Occipital lobe (tissue), 2 donors: ENCODE data around the gene KCNN3. TPM values are rescaled to one million over a fixed set of nuclear protein-coding genes. Genes with fewer than 3 reads are reported as not detected.

Experiments
- DNase-seq: peaks from one replicate; lab custom pipeline; 2025; lab: John Stamatoyannopoulos, UW
- total RNA-seq: library from RNA; depleted of rRNA; stranded (reverse); fragments of >200 nt; gene quantifications from one replicate; pipeline ENCODE4 v1.2.3, GENCODE V29; 2014

KCNN3 gene
- total RNA-seq, 1 donor from 2014 or later = 3.6 TPM

DNA sequence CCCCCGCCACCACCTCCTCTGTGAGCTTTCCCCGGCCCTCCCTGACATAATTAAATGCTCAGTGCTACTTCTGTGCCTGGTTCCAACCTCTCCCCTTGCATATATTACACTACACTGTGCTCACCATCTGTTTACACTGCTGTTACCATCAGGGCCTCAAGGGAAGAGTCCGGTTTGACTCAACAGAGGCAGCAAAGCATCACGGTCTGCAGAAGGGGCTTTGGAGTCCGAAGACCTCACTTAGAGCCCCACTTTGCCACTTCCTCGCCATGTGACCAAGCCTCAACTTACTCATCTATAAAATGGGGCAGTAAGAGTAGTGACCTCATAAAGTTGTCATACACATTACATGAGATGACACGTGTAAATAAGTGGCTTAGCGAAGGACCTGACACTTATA is 27.4 kb downstream of the KCNN3 start:
- no peak for DNase-seq

- DNase-seq = no peak
These were observed 28.7 kb downstream of the KCNN3 start for GRCh38 chr1:154841384-154841783.

DNA sequence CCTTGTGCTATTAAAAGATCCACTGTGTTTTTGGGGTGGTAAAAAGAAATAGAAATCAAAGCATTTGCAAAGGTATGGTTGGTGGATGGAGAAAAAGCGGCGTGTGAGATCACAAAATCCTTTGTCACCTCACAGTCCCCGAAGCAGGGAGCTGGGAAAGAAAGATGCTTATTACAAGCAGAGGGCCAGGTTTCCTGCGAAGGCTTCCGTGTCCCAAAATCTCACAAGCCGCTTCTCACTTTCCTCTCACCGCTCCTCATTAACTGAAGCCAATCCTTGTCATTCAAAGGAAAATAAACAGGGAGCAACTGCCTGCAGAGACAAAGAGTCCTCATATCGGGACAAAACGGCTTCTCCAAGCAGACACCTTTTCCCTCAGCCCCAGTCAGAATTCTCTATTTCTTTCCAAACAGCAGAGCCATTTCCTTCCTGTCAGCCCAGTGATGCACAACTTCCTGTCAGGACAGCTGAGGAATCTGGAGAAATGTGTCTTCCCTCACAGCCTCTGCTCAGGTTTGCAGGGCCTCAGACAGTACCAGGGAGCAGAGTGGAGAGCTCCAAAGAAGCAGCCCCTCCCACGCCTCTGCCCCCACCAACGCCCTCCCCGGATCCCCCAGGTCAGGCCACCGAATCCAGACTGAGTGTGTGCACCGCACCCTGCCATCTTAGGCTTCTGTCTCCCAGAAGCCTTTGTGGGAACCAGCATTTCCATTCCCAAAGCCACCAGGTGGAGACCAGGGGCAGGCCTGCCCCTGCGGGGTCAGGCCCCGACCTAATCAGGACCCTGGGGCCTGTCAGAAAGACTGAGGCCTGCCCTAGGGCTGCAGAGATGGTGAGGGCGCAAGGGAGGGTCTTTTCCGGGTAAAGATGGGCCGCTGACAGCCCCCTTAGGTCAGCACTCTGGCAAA is 29.6 kb downstream of the KCNN3 start:
- no peak for DNase-seq

DNA sequence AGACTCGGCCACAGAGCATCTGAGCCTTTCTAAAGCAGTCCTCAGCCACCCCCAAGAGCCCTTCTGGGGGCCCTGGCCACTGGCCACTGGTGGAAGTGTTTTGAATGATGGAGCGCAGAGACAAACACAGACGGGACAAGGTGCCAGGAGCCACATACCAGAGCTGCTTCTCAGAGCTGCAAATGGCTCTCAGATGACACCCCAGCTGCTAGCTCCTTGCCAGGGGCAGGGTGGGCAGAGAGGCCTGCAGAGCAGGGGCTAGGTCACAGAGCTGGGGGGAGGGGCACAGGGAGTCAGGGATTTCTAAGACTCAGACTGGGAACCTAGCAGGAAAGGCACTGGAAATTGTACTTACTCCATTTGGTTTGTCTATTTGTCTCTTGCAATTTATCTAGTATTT is 30.4 kb downstream of the KCNN3 start:
- no peak for DNase-seq

DNA sequence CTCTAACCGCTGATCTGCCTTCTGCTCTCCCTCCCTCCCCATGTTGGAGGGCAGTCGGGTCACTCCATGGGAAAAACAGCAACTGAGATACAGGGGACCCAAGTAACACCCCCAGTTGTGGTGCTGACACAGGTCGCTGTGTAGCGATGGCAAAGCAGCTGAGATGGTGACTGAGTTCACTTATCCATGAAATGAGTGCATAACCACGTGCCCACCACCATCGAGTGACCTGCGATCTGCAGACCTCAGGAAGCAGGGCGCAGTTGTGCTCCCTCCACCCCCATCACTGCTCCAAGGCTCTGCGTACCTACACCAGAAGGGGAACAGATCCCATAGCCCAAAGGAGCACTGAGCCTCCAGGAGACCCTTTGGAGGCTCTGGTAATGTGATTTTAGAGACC is 31.1 kb downstream of the KCNN3 start:
- DNase-seq = no peak

GRCh38 chr1:154838461-154838860 is 31.6 kb downstream of the KCNN3 start:
- no peak for DNase-seq

GRCh38 chr1:154837672-154838171 is 32.4 kb downstream of the KCNN3 start:
- no peak for DNase-seq

- no peak for DNase-seq
These were observed 32.9 kb downstream of the KCNN3 start for GRCh38 chr1:154837034-154837671.

- no peak for DNase-seq
These were observed 34.4 kb downstream of the KCNN3 start for GRCh38 chr1:154835531-154836324.

- DNase-seq = no peak
These were observed 36.2 kb downstream of the KCNN3 start for GRCh38 chr1:154833841-154834240.

DNA sequence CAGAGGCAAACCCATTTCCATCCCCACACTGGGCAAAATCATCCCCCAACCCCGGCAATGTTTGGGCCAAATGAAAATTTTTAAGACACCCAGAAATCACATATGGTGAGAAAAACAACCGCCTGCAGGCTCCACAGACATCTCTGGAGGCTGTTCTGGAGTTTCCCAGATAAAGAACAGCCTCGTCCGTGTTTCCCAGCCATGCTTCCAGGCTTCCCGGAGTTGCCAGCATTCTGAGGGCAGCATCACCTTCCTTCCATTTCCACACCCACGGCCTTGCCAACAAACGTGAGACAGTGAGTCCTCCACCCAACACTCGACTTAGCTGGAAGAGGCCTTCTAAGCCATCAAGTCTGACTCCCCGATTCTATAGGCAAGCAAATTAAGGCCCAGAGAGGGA is 36.9 kb downstream of the KCNN3 start:
- DNase-seq = no peak

- DNase-seq = no peak
These were observed 37.7 kb downstream of the KCNN3 start for GRCh38 chr1:154832384-154832783.

DNA sequence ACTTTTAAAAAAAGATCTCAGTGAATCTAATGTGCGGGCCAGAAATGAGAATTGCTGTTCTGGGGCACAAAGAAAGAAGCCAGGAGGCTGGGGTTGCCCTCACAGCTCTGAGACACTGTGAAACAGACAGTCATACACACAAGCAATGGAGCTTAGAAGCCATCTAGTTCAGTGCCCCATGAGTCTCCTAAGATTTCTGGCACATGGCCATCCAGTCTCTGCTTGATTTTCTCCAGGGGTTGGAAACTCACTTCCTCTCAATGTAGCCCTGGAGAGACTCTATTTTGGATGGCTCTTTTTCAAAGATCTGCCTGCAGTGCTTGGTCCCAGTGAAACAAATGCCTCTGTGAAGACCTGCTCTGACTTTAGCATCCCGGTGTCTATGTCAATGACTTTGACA is 38.6 kb downstream of the KCNN3 start:
- no peak for DNase-seq

- no peak for DNase-seq
These were observed 41.0 kb downstream of the KCNN3 start for GRCh38 chr1:154829062-154829461.

- DNase-seq = no peak
These were observed 45.7 kb downstream of the KCNN3 start for GRCh38 chr1:154824179-154825000.

GRCh38 chr1:154822717-154823116 is 47.4 kb downstream of the KCNN3 start:
- DNase-seq = no peak

DNA sequence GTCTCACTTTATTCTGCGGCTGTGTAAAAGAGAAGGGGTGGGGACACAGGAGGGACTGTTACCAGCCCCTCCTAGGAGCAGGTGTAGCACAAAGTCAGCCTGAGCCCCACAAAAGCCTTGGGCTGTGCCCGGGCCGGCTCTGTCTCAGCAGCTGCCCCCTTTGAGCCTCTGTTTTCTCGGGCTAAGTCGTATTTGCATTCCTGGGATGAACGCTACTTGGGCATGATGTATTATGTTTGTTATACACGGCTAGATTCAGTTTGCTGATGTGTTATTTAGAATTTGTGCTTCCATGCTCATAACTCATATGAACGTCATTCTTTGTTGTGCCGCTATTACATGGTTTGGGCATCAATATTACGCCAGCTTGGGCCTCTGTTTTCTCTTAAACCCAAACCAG is 47.8 kb downstream of the KCNN3 start:
- no peak for DNase-seq

GRCh38 chr1:154821083-154821482 is 49.0 kb downstream of the KCNN3 start:
- DNase-seq = no peak

DNA sequence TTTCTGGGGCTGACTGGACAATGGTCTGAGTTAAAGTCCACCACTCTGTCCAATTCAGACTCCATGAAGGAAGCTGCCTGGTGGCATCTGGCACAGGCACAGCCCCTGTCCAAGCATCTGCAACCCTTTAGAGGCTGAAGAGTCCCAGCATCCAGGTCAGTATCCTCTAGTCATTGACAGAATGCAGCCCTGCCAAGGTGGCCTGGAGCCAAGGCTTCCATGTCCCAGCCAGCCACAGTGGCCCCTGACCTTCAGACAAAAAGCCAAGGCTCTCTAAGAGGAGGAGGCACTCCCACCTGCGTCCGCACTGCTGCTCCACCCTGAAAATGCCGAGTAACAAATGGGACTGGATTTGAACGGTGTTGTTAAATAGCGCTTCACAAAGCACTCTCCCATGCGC is 49.4 kb downstream of the KCNN3 start:
- DNase-seq = no peak

DNA sequence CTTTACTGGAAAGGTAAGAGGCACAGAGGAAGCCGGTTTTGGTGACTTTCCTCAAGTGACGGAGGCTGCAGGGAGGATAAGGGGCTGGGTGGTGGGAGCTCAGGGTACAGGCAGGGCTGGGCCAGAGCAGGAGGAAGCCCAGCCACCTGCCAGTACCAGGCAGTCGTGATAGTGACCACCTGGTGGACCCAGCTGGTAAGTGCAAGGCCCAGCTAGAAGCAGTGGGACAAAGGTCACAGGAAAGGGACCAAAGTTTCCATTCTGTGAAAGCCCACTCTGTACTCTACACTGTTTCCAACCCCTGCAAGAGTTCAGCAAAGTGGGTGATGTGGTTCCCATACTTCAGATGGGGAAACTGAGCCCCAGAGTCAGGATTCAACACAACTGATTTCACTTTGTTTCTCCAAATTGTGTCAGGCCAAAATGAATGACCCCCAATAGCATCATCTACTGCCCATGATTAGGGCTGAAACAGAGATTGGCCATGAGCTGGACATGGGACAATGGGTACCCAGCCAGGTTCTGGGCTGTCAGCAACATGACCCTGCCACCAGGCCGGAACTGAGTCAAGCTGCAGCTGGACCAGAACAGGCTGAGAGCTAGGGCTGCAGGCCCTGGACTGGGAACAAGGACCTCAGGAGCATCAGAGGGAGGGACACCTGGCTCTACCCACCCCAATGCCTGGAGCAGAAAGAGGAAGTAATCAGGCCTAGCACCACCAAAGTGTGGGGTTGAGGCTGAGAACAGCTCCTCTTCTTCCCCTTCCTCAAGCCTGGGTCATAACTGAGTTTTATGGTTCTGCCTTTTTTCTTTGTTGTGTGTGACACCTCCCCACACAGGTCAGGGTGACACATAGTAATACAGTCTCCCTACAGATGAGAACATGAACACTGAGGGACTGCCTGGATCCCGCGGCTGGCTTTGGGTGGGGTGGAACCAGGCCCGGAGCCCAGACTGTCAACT is 50.2 kb downstream of the KCNN3 start:
- no peak for DNase-seq
